ENCODE results near the gene OXER1.

DNA sequence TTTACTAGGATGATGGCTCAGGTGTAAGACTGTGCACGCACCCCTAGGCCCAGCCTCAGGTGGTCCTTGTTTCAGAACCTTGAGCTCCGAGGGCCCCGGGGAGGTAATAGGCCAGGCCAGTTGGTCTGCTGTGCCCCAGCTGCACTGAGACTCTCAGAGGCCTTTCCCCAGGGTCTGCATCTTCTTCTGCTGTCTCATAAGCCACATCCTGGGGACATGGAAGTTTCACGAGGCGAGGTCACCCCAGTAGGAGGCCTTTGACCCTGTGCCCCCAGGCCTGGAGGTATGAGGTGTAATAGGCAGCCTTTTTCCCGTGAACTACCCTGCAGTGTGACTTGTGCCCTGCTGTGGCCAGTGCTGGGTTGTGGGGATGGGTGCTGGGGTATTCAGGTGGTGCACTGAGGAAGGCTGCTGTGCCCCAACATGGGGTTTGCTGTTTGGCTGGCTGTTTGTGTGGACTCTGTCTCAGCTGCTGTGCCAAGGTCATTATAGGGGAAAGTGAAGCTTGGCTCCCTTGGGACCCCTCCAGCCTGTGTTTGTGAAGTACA lies 6.9 kb downstream of the OXER1 start:
- no peak for TF ChIP-seq POLR2A (IDR thresholded peaks at IDR 0.05)
- TF ChIP-seq CTCF (IDR thresholded peaks at IDR 0.05): no peak
